Iris pigment epithelial cell (primary cell): Measurements from ENCODE around the gene SLC22A15.
A peak's percentile ranks its signal among the peaks of the same experiment; 100 is the strongest.

Experiments used
- DNase-seq: peaks from one replicate; pipeline ENCODE4 v3.0.0-alpha.2; 2011; ENCODE audit warnings: low read depth

SLC22A15 gene

DNA sequence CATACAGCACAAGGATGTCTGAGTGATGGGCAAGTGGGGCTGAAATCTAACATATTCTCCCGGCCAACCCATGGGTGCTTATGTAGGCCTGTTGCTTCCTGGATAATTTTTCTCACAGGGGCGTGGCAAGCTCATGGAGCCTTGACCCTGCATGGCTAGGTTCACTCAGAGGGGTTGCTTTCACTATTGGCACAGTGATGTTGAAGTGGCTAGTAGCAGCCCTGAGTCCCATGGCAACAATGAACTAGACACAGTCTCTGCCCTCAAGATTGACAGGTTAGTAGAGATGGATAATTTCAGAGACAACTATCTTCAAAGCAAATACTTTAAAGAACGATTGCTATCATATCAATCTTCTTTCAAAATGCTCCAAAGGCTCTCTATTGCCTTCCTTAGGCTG, 128.4 kb downstream of the SLC22A15 start:
- no peak for DNase-seq

DNA sequence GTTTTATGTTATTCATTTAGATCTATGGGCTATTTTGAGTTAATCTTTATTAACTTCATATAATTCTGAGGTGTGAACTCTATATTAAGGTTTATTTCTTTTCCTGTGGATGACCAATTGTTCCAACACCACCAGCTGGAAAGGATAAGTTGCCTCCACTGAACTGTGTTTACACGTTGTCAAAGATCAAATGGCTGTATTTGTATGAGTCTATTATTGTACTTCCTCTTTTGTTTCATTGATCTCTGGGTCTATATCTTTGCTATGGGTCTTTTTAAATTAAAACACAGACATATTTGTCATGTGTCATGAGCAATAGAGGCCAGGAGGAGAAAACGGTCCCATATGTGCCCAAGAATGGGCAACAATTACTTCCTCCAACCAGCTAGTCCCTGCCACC, 129.7 kb downstream of the SLC22A15 start:
- DNase-seq, result no peak

DNA sequence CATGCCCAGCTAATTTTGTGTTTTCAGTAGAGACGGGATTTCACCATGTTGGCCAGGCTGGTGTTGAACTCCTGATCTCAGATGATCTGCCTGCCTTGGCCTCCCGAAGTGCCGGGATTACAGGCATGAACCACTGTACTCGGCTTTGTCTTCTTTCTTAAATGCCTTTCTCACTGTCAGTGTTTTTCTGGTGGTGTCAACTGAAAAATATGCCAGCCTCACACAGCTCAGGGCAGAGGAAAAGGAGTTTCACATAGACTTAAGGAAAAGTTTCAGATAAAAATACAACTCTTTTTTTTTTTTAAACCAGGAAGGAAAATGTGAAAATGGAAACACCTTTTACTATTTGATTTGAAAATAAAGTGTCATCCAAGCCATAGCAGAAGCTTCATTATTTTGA, 130.3 kb downstream of the SLC22A15 start:
- DNase-seq, result no peak

GRCh38 chr1:116107371-116107770, 131.1 kb downstream of the SLC22A15 start:
- DNase-seq, result no peak

- DNase-seq, result no peak
These were observed 134.5 kb downstream of the SLC22A15 start, which contains the start of gene MAB21L3 for GRCh38 chr1:116110567-116111523. Gene MAB21L3, plus strand, starts transcription at chr1:116111399. Its CDS starts 1,217 bp downstream, at chr1:116112616.

- no peak for DNase-seq
These were observed 135.3 kb downstream of the SLC22A15 start for GRCh38 chr1:116111524-116112021.

- DNase-seq, result no peak
These were observed 136.3 kb downstream of the SLC22A15 start for GRCh38 chr1:116112388-116113140.

- DNase-seq, result no peak
These were observed 137.3 kb downstream of the SLC22A15 start for GRCh38 chr1:116113615-116114014.

GRCh38 chr1:116115476-116116439, 139.4 kb downstream of the SLC22A15 start:
- peak; percentile 82 for DNase-seq

DNA sequence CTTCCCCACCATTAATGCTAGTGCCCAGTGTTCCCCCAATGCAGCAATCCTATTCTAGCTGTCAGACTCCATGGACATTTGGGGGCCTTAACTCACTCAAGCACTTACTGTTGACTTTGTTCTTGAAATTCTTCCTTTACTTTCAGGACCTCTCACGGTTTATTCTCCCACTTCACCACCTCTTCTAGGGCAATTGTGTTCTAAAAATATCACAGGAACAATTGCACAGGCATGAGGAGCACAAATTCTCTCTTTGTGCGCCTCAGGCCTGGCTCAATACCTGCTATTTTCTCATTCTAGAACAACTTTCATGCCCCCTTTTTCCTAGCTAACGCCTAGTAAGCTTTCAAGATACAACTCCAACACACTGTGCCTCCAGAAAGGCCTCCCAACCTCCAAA, 142.2 kb downstream of the SLC22A15 start:
- no peak for DNase-seq
